Posterior vena cava (tissue), 2 donors: ENCODE measurements around the gene PLAAT2. TPM values are rescaled to one million over a fixed set of nuclear protein-coding genes. Genes with fewer than 3 reads are reported as not detected.

ENCODE experiments used
- DNase-seq: peaks from one replicate; pipeline ENCODE4 v3.0.0-alpha.2; 2020; ENCODE audit warnings: low spot score
- intact Hi-C, 2 donors: fragments of 100-400 bp; cut with DNase I; formaldehyde crosslinking; loops; one replicate each; pipeline versions ENCODE4 v1.14.1 to v1.14.2; 2022 to 2023
- total RNA-seq, 2 donors: library from RNA; stranded (reverse); fragmentation: NEBNext Ultra II Directional; extraction: Animal tissue kit (Norgen Biotek cat#: 25700); gene quantifications; one replicate each; pipeline ENCODE4 v1.2.1, GENCODE V29; 2021
- donor health status: DM: yes; HTN: yes; CAD: no.
- donor health status: DM: yes; HTN: yes; CAD: no.

Gene PLAAT2
- total RNA-seq, 2 donors from 2014 or later: not detected

GRCh38 chr11:63504933-63505586, 58.1 kb downstream of the PLAAT2 start:
- DNase-seq: no peak
- intact Hi-C loops: no loop called here

GRCh38 chr11:63504054-63504453, 59.1 kb downstream of the PLAAT2 start:
- intact Hi-C loops: no loop called here

GRCh38 chr11:63503492-63503891, 59.7 kb downstream of the PLAAT2 start:
- intact Hi-C loops: no loop called here
- DNase-seq: no peak

More at GRCh38 chr11:63504054-63504453, 59.1 kb downstream of the PLAAT2 start:
- no peak for DNase-seq

Other genes with a start within 250 kb of the PLAAT2 start
- not detected for gene SLC22A9, start 193.6 kb downstream of the PLAAT2 start, total RNA-seq
- 1 to 10 TPM in 1 of 2 donors, under 1 TPM in 1; 0.86 to 3.2 TPM for gene PLAAT5, start 72.2 kb downstream of the PLAAT2 start, total RNA-seq
- gene LGALS12, start 57.3 kb downstream of the PLAAT2 start, total RNA-seq: 1 to 10 TPM in 1 of 2 donors, under 1 TPM in 1; 0.90 to 1.1 TPM
- 10 to 100 TPM; 11.5 to 19.3 TPM for gene PLAAT4, start 26.6 kb downstream of the PLAAT2 start, total RNA-seq
- gene PLAAT3, start 51.1 kb upstream of the PLAAT2 start, total RNA-seq: 10 to 100 TPM; 31.8 to 42.4 TPM
- 100 to 1,000 TPM; 208 to 264 TPM for gene ATL3, start 108.0 kb upstream of the PLAAT2 start, total RNA-seq
- 10 to 100 TPM; 80.3 to 88.4 TPM for gene RTN3, start 118.1 kb upstream of the PLAAT2 start, total RNA-seq
- 10 to 100 TPM; 13.0 to 21.8 TPM for gene ZFTA, start 205.4 kb upstream of the PLAAT2 start, total RNA-seq